GM12892 (cell line): Measurements from ENCODE around the gene OTOG.

ENCODE experiments used
- DNase-seq: peaks from one replicate; pipeline ENCODE4 v3.0.0; 2011; ENCODE audit not compliant: insufficient read length
- FAIRE-seq: peaks from 2 replicates; lab custom pipeline; 2011; peaks lifted over from hg19 to GRCh38; lab: Jason Lieb, UNC
- POLR2A ChIP-seq: IDR thresholded peaks from 2 replicates; pipeline ENCODE4 v1.6.1; 2011; ENCODE audit warnings: low read depth, low read length, control low read depth
- POLR2AphosphoS5 ChIP-seq: IDR thresholded peaks from 2 replicates; pipeline ENCODE4 v1.6.1; 2011; ENCODE audit warnings: low read depth, low read length, control low read depth
- TAF1 ChIP-seq: IDR thresholded peaks from 2 replicates; pipeline ENCODE4 v1.6.1; 2011; ENCODE audit warnings: low read depth, mild to moderate bottlenecking, control low read depth, low read length, borderline replicate concordance

The OTOG gene

DNA sequence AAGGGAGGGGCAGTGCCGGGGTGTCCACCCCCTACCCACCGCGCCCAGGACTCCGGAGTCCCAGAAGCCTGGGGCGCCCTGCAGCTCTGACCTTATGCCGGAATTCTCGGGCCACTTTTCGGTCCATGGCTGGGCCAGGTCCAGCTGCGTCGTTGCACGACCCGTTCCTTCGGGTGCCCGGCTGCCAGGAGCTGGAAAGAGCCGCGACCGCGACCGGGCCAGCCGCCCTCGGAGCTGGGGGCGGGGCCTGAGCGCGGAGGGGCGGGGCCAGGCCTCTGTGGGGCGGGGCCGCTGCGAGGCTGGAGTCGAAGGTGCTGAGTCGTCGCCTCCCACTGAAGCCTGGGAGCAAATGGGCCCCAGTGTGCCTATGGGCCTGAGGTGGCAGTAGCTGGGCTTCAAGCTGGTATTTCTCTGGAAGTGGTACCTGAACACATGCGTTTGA, 2.9 kb upstream of the OTOG start, which contains the start of gene USH1C:
TSS of gene USH1C (minus strand) at position 236 of the 442 bp plus-strand sequence. CDS start at position 127, 109 bp downstream.
- DNase-seq (no peak), FAIRE-seq (no peak)
- TF ChIP-seq TAF1, result no peak
- no peak for TF ChIP-seq POLR2A
- TF ChIP-seq POLR2AphosphoS5, result no peak

DNA sequence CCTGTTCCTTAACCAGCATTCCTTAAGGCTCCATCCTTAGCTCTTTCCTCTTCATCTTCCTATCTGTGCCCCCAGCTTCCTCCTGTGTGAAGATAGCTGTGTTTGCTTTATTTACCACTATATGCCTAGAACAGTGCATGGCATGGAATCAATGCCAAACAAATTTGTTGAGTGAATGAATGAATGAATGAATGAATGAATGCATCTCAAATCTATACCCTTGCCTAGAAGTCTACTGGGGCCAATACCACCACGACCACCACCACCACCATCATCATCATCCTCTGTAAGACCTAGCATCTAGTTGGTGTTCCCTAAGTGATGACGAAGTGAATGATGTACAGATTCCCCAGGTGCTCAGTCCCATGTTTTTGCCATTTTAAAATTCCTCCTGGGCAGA, 819 bp upstream of the OTOG start:
- no peak for FAIRE-seq
- no peak for TF ChIP-seq POLR2AphosphoS5
- no peak for TF ChIP-seq POLR2A
- no peak for TF ChIP-seq TAF1

DNA sequence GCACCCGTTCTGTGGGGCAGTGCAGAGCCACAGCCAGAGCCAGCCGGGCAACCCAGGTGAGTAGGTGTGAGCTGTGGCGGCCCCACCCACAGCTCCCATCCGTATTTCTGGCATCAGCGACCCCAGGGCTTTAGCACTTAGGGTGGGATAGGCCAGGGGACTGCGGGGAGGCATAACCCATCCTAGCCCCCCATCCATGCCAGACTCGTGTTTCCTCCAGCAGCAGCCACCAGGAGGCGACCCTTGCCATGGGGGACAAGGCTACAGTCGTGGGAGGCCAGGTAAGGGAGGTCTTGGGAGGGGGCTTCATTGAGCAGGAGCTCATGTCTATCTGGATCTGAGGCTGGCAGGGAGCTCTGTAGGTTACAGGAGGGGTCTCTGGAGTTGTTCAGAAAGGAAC, 873 bp downstream of the OTOG start:
- no peak for TF ChIP-seq POLR2AphosphoS5
- TF ChIP-seq TAF1, result no peak
- TF ChIP-seq POLR2A, result no peak
- DNase-seq, result no peak
- FAIRE-seq, result no peak

More for the DNA sequence above, 819 bp upstream of the OTOG start:
- DNase-seq, result no peak

DNA sequence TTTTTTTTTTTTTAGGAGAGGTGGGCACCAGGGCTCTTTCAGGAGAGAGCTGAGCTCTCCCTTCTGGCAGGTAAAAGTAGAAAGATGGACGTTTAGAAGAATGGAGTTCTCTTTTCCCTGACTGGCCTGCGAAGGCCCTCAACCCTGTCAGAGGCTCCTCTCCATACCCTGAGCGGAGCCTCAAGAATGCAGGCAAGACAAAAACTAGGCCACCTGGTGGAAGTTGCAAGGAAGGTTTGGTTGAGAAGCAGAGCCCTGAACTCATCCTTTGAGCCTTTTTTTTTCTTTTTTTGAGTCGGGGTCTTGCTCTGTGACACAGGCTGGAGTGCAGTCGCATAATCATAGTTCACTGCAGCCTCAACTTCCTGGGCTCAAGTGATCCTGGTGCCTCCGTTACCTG, 1.4 kb downstream of the OTOG start:
- FAIRE-seq, result no peak
- TF ChIP-seq POLR2AphosphoS5 (no peak), POLR2A (no peak), TAF1 (no peak)
- no peak for DNase-seq

DNA sequence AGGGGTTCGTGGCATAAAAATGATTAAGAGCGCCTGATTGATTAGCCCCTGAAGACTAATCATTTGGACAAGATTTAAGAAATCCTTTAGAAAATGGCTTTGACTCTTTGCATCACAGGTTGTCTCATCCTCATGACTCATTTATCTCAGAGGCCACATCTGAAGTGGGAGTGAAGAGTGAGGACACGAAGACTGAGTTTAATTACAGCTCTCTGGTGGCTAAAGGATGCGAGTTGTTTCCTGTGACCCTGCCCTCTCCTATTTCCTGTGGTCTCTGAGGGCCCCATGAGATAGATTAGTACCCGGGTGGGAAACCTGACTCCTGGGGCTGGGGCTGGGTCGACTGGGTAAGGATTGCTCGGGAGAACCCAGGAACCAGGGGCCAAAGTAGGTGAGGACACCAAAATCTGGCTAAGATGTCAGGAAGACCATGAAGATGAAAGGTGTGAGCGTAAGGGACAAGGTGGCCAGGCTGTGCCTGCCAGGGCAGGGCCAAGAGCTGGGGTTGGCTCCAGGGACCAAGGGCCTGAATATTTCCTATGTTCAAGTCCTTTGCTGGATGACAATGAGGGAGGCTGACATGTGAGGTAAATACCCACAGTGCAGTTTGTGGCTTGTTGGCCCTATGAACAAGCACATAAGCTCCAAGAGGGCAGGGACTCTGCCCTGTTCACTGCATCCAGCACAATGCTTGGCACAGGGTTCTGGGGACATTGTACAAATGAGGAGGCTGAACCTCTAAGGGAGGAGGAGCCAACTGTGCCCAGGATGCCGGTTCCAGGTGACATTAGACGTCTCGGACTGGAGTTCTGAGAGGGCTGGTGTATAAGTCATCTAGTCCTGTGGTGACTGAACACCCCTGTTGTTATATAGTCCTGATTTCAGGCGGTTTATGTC, 3.6 kb downstream of the OTOG start:
- DNase-seq, result no peak
- TF ChIP-seq POLR2A, result no peak
- TF ChIP-seq POLR2AphosphoS5, result no peak
- TF ChIP-seq TAF1, result no peak
- no peak for FAIRE-seq

DNA sequence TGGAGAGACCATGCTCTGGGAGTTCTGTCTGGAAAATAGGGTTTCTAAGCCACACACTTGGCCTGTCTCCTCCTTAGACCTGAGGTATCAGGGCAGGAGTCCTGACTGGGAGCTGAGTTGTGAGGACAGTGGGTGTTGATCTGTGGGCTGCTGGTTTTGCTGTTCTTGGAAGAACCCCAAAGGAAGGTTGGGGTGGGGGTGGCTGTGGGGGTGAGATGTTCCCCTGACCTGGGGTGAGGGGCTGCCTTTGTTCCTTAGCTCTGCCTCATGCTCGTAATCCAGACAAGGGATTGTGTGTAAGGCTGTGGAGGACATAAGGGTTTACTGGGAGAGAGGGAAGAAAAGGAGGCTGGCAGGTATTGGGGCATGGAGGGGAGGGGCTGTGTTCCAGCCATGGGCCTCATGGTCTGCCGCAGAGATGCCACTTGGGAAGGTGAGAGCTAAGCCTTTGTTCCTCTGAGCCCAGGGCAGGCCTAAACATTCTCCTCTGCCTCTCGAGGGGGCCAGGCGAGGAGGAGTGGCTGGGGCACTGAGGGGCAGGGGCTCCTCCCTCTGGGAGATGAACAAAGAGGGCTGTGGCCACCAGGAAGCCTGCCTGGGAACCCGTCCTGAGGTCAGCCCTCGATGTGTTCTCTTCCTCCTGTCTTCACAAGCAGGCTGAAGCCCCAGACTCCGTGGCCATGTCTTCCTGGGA, 4.4 kb downstream of the OTOG start:
- DNase-seq (no peak), FAIRE-seq (no peak)
- no peak for TF ChIP-seq POLR2AphosphoS5
- no peak for TF ChIP-seq POLR2A
- TF ChIP-seq TAF1, result no peak

DNA sequence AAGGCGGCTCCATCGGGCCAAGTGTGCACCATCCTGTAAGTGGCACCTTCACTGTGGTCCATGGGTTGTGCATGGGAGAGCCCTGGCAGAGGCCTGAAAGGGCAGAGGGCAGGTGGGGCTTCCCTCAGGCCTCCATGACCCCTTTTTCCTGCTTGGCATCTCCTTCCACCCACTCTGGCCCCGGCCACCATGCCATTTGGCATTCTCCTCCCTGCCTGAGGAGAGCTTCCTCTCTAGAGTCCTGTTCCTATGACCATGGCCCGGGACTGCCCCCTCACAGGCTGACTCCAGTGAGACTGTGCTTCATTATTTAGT, 4.9 kb downstream of the OTOG start:
- FAIRE-seq (no peak), DNase-seq (no peak)
- TF ChIP-seq POLR2AphosphoS5 (no peak), TAF1 (no peak), POLR2A (no peak)

DNA sequence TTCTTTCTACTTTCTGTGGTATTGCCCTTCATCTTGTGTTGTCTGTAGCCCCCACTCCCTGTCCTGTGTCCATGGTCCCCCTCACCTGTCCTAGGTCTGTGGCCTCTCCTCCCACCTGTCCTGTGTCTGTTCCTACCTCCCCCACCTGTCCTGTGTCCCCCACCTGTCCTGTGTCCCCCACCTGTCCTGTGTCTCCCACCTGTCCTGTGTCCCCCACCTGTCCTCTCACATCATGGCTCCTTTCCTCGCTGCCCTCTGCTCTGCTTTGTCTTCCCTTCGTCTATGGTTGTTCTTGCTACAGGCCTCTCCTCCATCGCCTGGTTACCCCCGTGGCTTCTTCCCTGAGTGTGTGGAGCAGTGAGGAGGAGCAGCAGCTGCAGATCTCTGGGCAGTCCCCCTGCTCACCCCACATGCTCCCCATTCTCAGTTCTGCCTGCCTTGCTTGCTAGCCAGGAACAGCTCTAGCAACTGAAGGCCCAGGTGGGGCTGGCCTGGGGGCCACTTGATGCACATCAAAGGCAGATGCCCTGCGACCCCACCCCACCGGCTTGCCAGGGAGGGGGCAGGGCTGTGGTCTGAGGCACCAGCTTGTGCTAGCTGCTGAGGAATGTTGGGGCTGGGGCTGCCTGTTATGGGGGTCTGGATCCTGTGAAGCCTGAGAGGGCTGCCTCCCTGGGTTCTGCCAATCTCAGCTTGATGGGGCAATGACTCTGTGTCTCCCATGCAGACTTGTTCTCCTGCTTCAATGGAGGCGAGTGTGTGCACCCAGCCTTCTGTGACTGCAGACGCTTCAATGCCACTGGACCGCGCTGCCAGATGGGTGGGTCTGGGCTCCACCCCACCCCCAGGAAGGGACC, 5.6 kb downstream of the OTOG start:
- no peak for TF ChIP-seq POLR2AphosphoS5
- no peak for TF ChIP-seq TAF1
- TF ChIP-seq POLR2A, result no peak
- FAIRE-seq (no peak), DNase-seq (no peak)

DNA sequence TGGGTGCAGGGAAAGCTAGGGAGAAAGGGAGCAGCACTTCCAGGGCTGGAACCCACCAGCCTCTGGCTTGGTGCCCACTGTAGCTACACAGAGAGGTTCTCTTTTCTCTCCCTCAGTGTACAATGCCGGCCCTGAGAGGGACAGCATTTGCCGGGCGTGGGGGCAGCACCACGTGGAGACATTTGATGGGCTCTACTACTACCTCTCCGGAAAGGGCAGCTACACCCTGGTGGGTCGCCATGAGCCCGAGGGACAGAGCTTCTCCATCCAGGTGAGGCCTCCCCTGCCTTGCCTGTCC, 6.1 kb downstream of the OTOG start:
- no peak for TF ChIP-seq POLR2AphosphoS5
- TF ChIP-seq TAF1, result no peak
- no peak for TF ChIP-seq POLR2A
- DNase-seq (no peak), FAIRE-seq (no peak)

DNA sequence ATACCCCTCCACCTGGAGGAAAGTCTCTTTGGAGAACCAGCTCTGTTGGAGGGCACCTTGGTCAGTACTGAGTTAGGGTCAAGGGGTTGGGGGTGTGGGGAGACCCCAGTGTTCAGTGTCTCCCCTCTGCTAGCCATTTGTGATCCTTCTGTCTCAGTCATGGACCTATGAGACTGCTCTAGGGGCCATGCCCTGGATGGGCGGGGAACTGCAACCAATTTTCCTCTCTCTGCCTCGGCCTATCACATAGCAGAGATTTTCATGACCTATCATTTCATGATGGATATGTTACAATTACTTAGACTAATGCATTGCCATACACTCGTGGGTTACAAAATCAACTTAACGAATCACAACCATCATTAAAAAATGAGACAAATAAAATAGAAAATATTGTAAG, 7.4 kb downstream of the OTOG start:
- FAIRE-seq (no peak), DNase-seq (no peak)
- TF ChIP-seq TAF1 (no peak), POLR2A (no peak), POLR2AphosphoS5 (no peak)

DNA sequence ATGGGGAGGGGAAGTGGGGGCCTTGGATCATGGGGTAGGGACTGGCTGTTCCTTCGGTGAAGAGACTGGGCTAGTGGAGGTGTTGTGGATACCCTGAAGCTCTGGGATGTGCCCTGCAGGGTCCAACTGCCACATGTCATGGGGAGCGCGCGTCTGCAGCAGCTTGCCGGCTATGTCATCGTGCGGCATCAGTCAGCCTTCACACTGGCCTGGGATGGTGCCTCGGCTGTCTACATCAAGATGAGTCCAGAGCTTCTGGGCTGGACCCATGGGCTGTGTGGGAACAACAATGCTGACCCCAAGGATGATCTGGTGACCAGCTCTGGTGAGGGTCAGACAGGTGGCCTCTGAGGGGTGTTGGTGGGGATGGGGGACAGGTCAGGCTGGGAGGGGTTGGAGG, 9.9 kb downstream of the OTOG start:
- TF ChIP-seq POLR2AphosphoS5 (no peak), TAF1 (no peak), POLR2A (no peak)
- DNase-seq, result no peak
- no peak for FAIRE-seq

DNA sequence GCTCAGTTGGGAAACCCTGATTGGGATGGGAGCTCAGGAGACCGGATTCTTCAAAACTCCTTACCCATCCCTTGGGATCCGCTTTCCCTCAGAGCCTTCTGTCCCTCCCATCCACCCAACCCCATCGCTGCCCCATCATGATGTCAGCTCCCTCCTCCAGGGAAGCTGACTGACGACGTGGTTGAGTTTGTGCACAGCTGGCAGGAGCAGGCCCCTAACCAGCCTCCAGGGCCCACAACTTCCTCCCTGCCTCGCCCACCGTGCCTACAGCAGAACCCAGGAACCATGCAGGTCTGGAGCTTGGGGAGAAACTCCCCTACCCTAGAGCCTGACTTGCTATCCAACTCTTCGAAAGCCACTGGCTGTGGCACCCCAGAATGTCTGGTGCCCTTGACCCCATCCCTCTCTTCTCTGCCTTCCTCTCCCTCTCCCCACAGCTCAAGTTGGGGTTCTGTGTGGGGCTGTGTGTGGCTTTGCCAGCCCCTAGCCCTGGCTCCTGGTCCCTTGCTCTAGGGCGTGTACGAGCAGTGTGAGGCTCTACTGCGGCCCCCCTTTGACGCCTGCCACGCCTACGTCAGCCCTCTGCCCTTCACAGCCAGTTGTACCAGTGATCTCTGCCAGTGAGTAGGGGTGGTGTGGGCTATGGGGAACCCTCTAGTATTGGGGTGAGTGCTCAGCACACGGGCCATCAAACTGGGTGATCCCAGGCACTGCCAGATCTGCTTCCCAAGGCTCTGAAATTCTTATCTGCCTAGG, 11.1 kb downstream of the OTOG start:
- no peak for FAIRE-seq
- TF ChIP-seq POLR2AphosphoS5, result no peak
- no peak for TF ChIP-seq TAF1
- no peak for TF ChIP-seq POLR2A

More for the DNA sequence above, 11.1 kb downstream of the OTOG start:
- DNase-seq, result no peak
